IPS-11a (cell line): Measurements from ENCODE around the gene S100B.

Experiments
- H3K4me3 ChIP-seq: one replicate; pipeline ENCODE4 v1.5.1; 2013; ENCODE audit warnings: low read depth, low read length, control low read depth

The S100B gene

DNA sequence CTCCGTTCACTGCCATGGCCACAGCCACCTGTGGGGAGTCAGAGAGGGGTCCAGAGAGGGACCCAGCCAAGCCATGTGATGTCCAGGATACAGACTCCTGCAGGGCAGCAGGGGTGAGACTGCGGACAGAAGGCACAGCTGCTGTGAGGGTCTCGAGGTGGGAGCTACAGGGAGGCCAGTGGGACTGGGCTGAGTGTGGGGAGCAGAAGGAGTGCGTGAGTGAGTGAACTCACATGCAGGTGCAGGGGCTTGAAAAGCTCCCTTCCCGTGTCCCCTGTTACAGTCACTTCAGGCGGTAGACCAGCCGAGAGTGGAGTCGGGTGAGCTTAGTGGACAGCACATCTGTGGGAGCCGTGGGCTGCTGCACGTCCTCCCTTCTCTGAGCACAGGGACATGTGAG lies 42.4 kb downstream of the S100B start:
- no peak overlapping the region for H3K4me3 ChIP-seq

DNA sequence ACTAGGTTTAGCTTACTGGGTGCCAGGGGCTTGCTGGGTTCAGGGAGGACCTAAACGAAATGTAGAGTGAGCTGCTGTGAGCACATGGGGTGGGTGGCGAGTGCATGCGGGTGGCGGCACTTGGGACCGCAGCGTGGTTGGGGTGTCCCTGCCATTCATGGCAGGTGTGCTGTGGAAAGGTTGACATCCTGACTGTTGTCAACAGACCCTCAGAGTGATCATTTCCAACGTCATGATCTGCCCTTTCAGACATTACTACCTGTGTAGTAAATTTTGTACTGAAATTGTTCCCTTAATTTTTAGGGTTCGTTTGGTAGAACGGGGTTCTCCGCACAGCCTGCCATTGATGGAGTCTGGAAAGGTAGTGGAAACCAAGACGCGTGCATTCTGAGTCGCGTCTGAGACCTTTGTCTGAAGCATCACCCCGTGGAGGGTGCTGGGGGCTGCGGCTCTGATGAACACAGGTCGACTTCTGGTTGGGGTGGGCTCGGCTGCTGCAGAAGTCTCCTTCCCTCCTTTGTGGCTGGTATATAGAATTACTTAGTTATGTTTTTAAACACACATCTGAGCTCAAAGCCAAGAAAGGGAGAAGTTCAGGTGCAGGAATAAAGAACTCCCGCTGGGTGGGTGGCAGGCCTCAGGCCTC lies 43.3 kb downstream of the S100B start:
- no peak overlapping the region for H3K4me3 ChIP-seq

DNA sequence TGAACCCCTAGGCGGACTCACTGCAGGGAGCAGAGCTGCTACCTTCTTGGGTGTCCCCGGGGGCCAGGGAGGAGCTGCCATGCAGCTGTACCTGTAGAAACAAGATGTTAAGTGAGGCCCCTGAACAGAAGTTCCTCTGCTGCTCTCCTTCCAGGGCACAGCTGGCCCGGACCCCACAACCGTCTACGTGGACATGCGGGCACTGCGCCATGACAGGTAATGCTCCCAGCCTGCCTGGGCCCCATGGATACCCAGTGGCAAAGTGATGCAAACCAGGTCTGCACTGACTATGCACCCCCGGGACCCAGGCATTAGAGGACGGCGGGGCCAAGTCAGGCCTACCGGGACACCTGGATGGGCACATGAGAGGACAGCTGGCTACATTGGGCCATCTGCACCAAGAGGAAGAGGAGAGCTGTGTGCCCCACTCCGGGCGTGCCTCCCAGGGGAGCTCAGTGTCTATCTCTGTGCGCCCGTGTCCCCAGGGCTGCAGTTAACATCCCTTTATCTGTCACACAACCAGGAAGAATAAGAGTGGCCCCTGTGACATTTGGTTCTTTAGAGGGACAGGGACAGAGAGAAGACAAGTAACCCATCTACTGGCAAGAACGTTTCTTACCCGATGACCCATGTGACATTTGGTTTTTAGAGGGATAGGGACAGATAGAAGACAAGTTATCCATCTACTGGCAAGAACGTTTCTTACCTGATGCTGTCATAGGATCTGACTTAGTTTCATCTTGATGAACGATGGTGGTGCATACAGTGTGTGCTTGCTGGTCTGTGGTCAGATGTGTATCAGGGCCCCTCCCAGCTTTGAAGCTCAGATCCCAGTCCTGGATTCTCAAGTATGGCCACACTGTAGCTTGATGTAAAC lies 44.1 kb downstream of the S100B start:
- H3K4me3 ChIP-seq = no peak overlapping the region

DNA sequence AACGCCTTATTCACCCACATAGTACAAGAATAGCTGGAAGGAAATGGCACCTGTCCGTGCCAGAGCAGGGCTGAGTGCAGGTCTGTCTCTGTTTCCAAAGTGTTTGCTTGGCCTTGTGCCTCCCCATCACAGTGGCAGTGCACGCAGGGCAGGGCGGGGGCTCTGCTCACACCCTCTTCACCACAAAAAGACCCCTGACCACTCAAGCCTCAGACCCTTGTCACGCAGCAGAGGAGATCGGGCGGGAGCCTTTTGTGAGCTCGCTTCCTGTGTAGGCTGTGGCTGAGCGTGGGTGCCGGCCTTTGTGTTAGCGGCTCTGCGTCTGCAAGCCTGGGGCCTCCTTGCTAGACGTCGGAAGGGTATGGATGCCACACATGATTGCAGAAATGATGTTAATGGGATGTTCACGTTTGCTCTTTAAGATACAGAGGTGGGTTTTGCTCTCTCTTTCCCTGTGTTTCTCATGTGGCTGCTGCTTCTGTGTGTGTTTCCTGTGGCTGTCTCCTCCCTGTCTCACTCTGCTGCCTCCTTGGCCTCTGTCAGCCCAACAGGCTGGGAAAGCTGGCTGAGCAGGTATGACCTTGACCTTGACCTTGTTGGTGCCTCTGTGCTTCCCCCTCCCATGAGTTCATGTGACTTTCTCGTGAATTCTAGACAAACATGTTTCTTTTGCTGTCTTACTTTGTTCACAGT lies 45.4 kb downstream of the S100B start:
- no peak overlapping the region for H3K4me3 ChIP-seq

DNA sequence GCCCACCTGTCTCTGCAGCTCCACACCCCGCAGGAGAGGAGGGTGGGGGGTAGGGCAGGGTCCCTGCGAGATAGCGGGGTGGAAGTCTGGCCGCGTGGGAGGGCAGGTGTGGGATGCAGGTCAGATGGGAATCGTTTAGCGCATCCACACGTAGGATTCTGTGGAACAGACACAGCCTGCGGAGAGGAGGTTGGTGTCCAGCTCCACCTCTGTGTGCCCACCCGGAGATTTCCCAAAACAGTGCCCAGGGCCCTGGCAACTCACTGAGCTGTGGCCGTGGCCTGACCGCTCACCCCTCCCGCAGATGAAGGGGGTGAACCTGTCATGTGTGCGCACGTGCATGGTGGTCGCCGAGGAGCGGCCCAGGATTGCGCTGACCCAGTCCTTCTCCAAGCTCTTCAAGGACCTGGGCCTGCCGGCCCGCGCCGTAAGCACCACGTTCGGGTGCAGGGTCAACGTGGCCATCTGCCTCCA lies 46.9 kb downstream of the S100B start:
- H3K4me3 ChIP-seq = no peak overlapping the region

DNA sequence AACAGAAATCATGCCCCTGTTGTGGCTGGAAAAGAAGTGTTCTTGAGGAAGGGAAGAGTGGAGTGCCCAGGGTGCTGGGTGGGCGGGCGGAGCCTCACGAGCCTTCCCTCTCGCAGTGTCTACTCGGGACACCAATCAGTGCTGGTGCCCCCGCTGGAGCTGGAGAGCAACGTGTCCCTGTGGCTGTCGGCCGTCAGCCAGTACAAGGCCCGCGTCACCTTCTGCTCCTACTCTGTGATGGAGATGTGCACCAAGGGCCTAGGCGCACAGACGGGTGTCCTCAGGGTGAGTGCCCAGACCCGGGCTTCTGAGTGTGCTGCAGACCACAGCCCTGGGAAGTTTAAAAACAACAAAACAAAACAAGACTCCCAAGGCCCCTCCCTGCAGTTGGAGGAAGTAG lies 47.4 kb downstream of the S100B start:
- H3K4me3 ChIP-seq = no peak overlapping the region

DNA sequence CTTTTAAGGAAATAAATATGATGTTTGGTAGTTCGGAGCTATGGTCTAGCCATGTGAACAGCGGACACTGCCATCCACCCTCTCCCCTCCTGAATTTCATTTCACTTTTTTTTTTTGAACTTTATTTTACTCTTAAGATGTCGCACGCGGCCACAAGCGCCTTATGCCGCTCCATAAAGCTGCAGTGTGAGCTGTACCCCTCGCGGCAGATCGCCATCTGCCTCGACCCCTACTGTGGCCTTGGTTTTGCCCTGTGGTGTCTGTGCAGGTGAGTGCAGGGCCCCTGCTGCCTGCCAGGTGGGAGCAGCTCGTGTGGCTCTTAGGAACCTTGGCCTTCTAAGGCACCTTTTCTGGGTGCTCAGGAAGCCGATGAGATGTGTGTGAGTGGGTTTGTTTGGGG lies 48.1 kb downstream of the S100B start:
- H3K4me3 ChIP-seq = no peak overlapping the region

DNA sequence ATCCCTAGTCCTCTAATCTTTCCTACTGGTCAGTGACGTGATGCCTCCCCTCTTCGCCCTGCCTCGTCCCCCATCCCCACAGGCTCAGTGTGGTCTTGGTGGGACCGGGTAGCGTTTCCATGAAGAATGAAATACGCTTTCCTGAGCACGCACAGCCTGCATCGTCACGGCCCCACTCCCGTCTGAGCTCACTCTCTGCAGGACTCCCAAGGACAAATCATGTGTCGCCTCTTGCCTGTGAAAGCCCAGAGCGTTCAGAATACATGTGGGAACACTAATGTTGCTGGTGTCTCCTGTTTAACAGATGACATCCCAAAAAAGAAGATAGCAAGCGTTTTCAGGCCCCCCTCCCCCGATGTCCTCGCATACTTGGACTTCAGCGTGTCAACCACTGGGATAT lies 49.2 kb downstream of the S100B start:
- no peak overlapping the region for H3K4me3 ChIP-seq

DNA sequence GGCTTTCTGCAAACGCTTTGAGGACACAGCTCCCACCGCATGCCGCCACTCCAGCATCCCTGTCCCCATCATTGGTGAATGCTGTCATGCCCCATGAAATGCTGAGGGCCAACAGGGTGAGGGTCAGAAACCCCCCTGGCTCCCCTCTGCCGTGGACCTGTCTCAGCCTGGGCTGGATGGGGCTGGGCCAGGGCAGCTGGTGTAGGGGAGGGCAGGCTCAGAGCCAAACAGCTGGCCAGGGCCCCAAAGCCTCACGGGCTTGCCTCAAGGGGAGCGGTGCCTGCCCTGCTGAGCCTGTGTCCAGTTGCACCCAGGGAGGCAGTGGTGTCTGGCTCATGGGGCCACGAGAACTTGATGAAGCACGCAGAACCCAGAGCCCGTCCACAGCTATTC lies 49.7 kb downstream of the S100B start:
- H3K4me3 ChIP-seq = no peak overlapping the region

DNA sequence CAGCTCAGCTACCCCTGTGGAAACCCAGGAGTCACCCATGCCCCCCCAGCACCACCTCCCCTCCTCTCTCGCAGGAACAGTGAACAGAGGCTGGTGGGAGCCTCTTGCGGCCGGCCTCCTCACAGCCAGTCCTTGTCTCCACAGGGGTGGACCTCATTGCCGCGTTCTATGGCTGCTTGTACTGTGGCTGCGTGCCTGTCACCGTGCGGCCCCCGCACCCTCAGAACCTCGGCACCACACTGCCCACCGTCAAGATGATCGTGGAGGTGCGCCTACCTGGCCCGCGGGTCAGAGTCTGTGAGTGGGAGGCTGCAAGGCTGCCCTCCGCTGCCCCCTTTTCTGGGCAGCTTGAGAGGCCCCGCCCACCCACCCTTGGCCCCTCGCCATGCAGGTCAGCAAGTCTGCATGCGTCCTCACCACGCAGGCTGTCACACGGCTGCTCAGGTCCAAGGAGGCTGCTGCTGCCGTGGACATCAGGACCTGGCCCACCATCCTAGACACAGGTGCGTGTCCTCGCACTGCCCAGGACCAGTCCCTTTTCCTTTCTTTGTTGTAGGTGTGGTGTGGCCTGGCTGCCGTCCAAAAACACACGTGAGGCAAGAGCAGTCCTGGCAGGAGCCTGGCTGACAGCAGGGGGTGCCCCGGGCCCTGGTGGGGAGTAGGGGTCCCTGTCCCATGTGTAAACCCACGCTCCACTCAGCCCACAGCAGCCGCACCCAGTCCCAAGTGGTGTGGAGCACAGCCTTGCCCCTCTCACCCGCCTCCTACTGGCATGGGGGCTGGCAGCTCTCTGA lies 50.3 kb downstream of the S100B start:
- H3K4me3 ChIP-seq = no peak overlapping the region

DNA sequence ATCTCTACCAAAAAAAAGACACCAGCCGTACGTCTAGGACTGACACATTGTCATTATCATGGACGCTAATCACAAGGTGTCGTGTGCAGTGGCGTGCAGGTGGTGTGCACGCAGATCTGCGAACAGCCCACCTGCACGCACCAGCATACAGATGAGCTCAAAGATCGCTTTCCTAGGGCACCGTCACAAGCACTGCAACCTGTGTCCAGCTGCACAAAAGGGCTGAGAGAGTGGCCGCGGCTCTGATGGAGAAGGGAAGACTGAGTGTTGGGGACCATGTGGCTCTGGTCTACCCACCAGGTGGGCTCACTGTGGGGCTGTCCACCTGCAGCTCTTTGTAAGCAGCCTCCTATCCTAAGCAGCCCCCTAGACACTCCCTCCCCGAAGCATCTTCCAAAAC lies 50.9 kb downstream of the S100B start:
- no peak overlapping the region for H3K4me3 ChIP-seq

DNA sequence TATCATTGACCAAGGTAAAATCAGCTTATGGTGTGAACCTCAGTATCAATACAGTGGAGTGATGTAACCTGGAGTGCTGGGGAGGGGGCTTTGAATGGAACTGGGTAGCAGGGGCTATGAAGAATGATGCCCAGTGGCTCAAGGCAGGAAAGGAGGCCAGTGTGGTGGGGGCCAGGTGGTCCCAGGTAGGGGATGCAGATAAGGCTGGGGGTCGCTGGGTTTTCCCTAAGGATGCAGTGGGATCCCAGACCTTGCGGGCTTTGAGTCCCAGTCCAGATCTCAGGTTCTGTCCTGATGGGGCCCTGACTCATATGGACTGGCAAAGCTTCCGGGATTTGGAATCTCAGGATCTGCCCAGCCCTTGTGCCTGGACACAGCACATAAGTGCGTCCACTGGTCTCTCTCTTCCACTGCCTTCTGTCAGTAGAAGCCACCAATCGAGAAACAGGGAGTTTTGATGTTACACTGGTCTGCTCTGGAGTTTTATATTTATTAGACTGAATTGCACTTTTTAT lies 52.0 kb downstream of the S100B start:
- no peak overlapping the region for H3K4me3 ChIP-seq

DNA sequence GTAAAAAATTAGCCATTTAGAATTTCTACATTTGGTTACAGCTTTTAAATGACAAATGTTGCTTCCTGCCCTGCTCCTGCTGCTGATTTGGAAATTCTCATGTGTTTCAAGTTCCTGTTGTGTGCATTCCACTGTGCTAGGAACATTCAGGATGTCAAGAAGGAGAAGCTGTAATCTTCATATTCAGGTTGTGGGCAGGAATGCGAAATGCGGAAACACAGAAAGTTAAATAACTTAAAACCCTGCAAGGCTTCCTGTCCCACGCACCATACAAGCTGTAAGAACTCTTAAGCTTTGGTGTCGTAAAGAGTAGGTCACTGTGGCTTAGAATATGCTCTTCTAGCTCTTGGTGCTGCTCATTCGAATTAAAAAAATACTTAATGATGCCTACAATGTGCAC lies 52.6 kb downstream of the S100B start:
- H3K4me3 ChIP-seq = no peak overlapping the region

DNA sequence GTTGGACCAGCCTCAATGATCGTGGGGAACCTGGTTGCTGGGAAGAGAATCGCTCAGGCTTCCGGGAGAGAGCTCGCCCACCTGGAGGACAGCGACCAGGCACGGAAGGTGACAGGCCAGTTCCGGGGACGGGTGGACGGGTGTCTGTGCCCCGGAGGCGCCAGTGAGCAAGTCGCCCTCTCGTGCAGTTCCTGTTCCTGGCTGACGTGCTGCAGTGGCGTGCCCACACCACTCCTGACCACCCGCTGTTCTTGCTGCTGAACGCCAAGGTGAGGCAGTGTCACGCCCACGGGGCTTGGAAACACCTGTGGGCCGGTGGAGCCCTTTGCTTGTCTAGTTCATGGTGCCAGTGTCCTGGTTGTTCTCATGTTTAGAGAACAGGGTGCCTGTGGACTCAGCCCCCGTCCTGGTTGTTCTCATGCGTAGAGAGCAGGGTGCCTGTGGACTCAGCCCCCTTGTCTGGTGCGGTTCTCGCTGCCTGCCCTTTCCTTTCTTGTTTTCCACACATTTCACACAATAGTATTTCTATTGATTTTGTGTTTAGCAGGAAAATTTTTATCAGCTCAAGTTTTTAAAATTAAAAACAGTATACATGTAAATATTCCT lies 53.1 kb downstream of the S100B start:
- H3K4me3 ChIP-seq = no peak overlapping the region

DNA sequence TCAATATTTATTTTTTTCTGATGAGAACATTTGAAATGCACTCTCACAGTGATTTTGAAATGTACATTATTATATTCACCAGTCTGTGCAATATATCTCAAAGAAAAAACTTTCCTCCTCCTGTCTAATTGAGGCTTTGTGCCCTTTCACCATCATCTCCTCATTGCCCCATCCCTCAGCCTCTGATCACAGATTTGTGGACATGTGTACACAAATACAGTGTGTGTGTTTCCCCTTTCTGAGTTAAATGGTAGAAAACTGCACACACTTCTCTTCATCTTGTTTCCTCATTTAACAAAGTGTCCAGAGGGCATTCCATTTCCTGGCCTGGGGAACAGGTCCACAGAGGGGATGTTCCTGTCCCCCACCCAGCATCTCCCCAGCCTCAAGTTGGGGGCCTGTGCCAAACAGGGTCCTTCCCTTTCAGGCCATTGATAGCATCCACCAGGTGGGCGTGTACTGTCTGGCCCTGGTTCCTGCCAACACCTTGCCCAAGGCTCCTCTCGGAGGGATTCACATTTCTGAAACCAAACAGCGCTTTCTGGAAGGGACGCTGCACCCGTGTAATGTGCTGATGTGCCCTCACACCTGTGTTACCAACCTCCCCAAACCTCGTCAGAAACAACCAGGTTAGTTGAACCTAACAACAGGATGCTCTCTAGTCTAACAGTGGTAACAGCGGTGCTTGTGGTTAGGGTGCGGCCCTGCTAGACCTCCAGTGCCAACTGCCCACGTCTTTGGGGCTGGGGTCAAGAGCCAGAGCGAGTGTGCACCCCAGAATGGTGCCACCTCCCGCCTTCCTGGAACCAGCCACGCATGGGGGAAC lies 54.6 kb downstream of the S100B start:
- H3K4me3 ChIP-seq = no peak overlapping the region

DNA sequence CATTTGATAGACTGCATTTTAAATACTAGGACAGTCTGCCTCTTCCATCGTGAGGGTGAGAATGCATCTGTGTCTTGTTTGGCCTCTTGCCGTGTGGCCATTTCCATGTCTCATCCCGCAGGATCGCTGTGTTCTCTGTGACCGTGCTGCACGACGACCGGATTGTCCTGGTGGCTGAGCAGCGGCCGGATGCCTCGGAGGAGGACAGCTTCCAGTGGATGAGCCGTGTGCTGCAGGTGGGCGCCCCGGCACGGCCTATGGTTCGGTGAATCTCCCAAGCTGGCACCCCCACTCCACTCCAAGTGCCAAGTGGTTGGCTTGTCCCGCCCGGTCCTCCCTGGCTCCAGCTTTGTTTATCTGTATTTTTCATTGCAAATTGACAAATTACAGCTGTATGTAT lies 55.2 kb downstream of the S100B start:
- H3K4me3 ChIP-seq = no peak overlapping the region
